ENCODE measurements around the gene SNX8.

GRCh38 chr7:2219606-2220005, 94.6 kb downstream of the SNX8 start:
- TF ChIP-seq, protein P1, sequence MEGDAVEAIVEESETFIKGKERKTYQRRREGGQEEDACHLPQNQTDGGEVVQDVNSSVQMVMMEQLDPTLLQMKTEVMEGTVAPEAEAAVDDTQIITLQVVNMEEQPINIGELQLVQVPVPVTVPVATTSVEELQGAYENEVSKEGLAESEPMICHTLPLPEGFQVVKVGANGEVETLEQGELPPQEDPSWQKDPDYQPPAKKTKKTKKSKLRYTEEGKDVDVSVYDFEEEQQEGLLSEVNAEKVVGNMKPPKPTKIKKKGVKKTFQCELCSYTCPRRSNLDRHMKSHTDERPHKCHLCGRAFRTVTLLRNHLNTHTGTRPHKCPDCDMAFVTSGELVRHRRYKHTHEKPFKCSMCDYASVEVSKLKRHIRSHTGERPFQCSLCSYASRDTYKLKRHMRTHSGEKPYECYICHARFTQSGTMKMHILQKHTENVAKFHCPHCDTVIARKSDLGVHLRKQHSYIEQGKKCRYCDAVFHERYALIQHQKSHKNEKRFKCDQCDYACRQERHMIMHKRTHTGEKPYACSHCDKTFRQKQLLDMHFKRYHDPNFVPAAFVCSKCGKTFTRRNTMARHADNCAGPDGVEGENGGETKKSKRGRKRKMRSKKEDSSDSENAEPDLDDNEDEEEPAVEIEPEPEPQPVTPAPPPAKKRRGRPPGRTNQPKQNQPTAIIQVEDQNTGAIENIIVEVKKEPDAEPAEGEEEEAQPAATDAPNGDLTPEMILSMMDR (conservative IDR thresholded peaks at IDR 0.05; ENCODE audit: low read depth, low read length): no peak
- TF ChIP-seq CHD1 (IDR thresholded peaks at IDR 0.05; ENCODE audit: low read depth, low read length): no peak
- TF ChIP-seq MXI1 (IDR thresholded peaks at IDR 0.05; ENCODE audit: borderline replicate concordance, low read depth, low read length): no peak
- TF ChIP-seq POLR2A (IDR thresholded peaks at IDR 0.05; ENCODE audit: low read depth, low read length): no peak
- no peak for TF ChIP-seq FOS (IDR thresholded peaks at IDR 0.05; ENCODE audit: low read depth, low read length)
- TF ChIP-seq NFE2L2 (IDR thresholded peaks at IDR 0.05; ENCODE audit: low read depth, low read length): no peak
- no peak for TF ChIP-seq RFX5 (IDR thresholded peaks at IDR 0.05; ENCODE audit: low read depth, low read length)
- TF ChIP-seq, protein P2, sequence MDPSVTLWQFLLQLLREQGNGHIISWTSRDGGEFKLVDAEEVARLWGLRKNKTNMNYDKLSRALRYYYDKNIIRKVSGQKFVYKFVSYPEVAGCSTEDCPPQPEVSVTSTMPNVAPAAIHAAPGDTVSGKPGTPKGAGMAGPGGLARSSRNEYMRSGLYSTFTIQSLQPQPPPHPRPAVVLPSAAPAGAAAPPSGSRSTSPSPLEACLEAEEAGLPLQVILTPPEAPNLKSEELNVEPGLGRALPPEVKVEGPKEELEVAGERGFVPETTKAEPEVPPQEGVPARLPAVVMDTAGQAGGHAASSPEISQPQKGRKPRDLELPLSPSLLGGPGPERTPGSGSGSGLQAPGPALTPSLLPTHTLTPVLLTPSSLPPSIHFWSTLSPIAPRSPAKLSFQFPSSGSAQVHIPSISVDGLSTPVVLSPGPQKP (IDR thresholded peaks at IDR 0.05; ENCODE audit: borderline replicate concordance, low read depth, low read length): no peak
- TF ChIP-seq USF2 (IDR thresholded peaks at IDR 0.05; ENCODE audit: low read depth, low read length): no peak

All from IMR-90 (cell line).